H1 (cell line): ENCODE results near the gene CELA1. TPM values are rescaled to one million over a fixed set of nuclear protein-coding genes. Genes with fewer than 3 reads are reported as not detected.

Source experiments
- NANOG ChIP-seq: IDR thresholded peaks from 2 replicates; pipeline ENCODE4 v1.6.1; 2011; ENCODE audit warnings: low read length, low read depth, mild to moderate bottlenecking, inconsistent platforms; ENCODE audit not compliant: insufficient read depth, poor library complexity, severe bottlenecking
- RAD21 ChIP-seq, 2 experiments: IDR thresholded peaks in 1 of 2; conservative IDR thresholded peaks in 1 of 2; 2 replicates each; pipeline ENCODE4 v1.6.1; 2011; ENCODE audit warnings: low read depth in 2 of 2, low read length in 2 of 2, improper control_type of control experiment in 1 of 2, inconsistent platforms in 1 of 2, mild to moderate bottlenecking in 1 of 2, moderate library complexity in 1 of 2
- RXRA ChIP-seq: IDR thresholded peaks from 2 replicates; pipeline ENCODE4 v1.6.1; 2011; ENCODE audit warnings: low read depth, mild to moderate bottlenecking, low read length, moderate library complexity; ENCODE audit not compliant: insufficient read depth
- TEAD4 ChIP-seq: IDR thresholded peaks from 2 replicates; pipeline ENCODE4 v1.6.1; 2012; ENCODE audit warnings: low read depth, low read length, inconsistent platforms, mixed read lengths
- polyA plus RNA-seq, 7 experiments: library from polyadenylated mRNA; depleted of rRNA in 3 of 7; stranded (reverse) in 5 of 7; unstranded in 2 of 7; fragments of >200 nt in 5 of 7; fragments of 200-250 nt in 2 of 7; gene quantifications; 1 replicate in 5 of 7; 2 replicates in 1 of 7; 4 replicates in 1 of 7; pipeline versions ENCODE4 v1.2.1 to v1.2.3, GENCODE V29; 2011 to 2013; ENCODE audit warnings: missing spikeins in 2 of 7, mixed read lengths in 2 of 7
- total RNA-seq: library from RNA; stranded (reverse); fragmentation: NEBNext Ultra II Directional; extraction: Animal tissue kit (Norgen Biotek cat#: 25700); gene quantifications from 2 replicates; pipeline ENCODE4 v1.2.1, GENCODE V29; 2021

The CELA1 gene
- total and polyA plus RNA-seq, 2 of the 8 experiments (the other 6 are each of a cell fraction or from before 2014, with no cell fraction given) = 0.09 TPM; not detected in 1

GRCh38 chr12:51358496-51358895 lies 12.0 kb upstream of the CELA1 start (continued):
- no peak for TF ChIP-seq TEAD4
- no peak for TF ChIP-seq RAD21 (IDR thresholded peaks at IDR 0.05 in 1 of 2, conservative IDR thresholded peaks at IDR 0.05 in 1 of 2; ENCODE audit: low read depth in 2 of 2, low read length in 2 of 2)
- TF ChIP-seq RXRA = no peak
- TF ChIP-seq NANOG = no peak
- TF ChIP-seq, all 59 proteins: peak for 0
